K562 (cell line): ENCODE data around the gene TTC6. TPM values are rescaled to one million over a fixed set of nuclear protein-coding genes. Genes with fewer than 3 reads are reported as not detected.

Source experiments
- ATAC-seq: fragments of 200-7000 bp; cut with Tn5 transposase; 3 replicates; pipeline ENCODE4 v1.9.1; 2020; ENCODE audit warnings: moderate library complexity
- BruUV-seq: library from RNA; stranded (reverse); fragments of 400-500 nt; replicated peaks from 2 replicates; lab custom pipeline; 2021; lab: Mats Ljungman, UMichigan
- CTCF ChIA-PET: fragments of 300-600 bp; formaldehyde crosslinking; extraction: SDS; loops from one replicate; lab custom pipeline; 2021; ENCODE audit warnings: low intra/inter-chr PET ratio; lab: Yijun Ruan, JAX
- POLR2A ChIA-PET: fragments of 300-600, 350-650 bp; sonication (Branson Sonifier 250); formaldehyde crosslinking; extraction: SDS; loops from one replicate; lab custom pipeline; 2021; ENCODE audit warnings: antibody characterized with exemption, inconsistent platforms; lab: Yijun Ruan, JAX
- DNase-seq, 4 experiments: peaks; one replicate each; pipeline versions ENCODE4 v3.0.0 to v3.0.0-alpha.2; 2011 to 2018; ENCODE audit warnings: low spot score in 3 of 4, mixed read lengths in 3 of 4; ENCODE audit errors: extremely low read depth in 1 of 4
- FAIRE-seq: peaks from 2 replicates; lab custom pipeline; 2011; peaks lifted over from hg19 to GRCh38; lab: Jason Lieb, UNC
- H2AFZ ChIP-seq: 2 replicates; pipeline ENCODE4 v1.6.0; 2011; ENCODE audit warnings: low read depth, low read length, control low read depth, inconsistent platforms
- H3K27ac ChIP-seq: fragments of 200-600 bp; 3 replicates; pipeline ENCODE4 v1.8.0; 2011; ENCODE audit warnings: low read depth, mild to moderate bottlenecking, control low read depth, inconsistent platforms, low read length, moderate library complexity, mixed read lengths; ENCODE audit errors: extremely low read depth
- H3K27me3 ChIP-seq, 2 experiments: fragments of 300-600 bp in 1 of 2; 2 replicates in 1 of 2; 3 replicates in 1 of 2; pipeline versions ENCODE4 v1.6.0 to v1.8.0; 2011; ENCODE audit warnings: inconsistent platforms in 2 of 2, low read length in 2 of 2, mild to moderate bottlenecking in 1 of 2, mixed read lengths in 1 of 2, moderate library complexity in 1 of 2; ENCODE audit not compliant: control insufficient read depth in 2 of 2, insufficient read depth in 2 of 2
- H3K36me3 ChIP-seq: fragments of 300-600 bp; 3 replicates; pipeline ENCODE4 v1.8.0; 2011; ENCODE audit warnings: mild to moderate bottlenecking, low read length, inconsistent platforms; ENCODE audit not compliant: control insufficient read depth, insufficient read depth
- H3K4me1 ChIP-seq, 2 experiments: fragments of 200-600 bp in 1 of 2; replicated peaks in 1 of 2; 2 replicates in 1 of 2; 3 replicates in 1 of 2; pipeline versions ENCODE4 v1.5.1 to v1.8.0; 2011; ENCODE audit warnings: inconsistent platforms in 2 of 2, low read length in 2 of 2, mild to moderate bottlenecking in 1 of 2, mixed read lengths in 1 of 2, moderate library complexity in 1 of 2; ENCODE audit not compliant: control insufficient read depth in 2 of 2, insufficient read depth in 2 of 2
- H3K4me2 ChIP-seq: 2 replicates; pipeline ENCODE4 v1.6.1; 2011; ENCODE audit warnings: low read length, control low read depth, inconsistent platforms, mixed read lengths; ENCODE audit not compliant: insufficient read depth
- H3K4me3 ChIP-seq: fragments of 200-600 bp; sonication (generic), shearing (Covaris generic); 2 replicates; pipeline ENCODE4 v1.5.1; 2016; ENCODE audit warnings: control low read depth, inconsistent platforms
- H3K79me2 ChIP-seq: fragments of 200-600 bp; 3 replicates; pipeline ENCODE4 v1.8.0; 2011; ENCODE audit warnings: low read length, inconsistent platforms; ENCODE audit not compliant: control insufficient read depth, insufficient read depth
- H3K9ac ChIP-seq, 2 experiments: 2 replicates each; pipeline versions ENCODE4 v1.6.0 to v1.6.1; 2011; ENCODE audit warnings: low read depth in 2 of 2, low read length in 2 of 2, control low read depth in 1 of 2, inconsistent platforms in 1 of 2, mild to moderate bottlenecking in 1 of 2, mixed read lengths in 1 of 2; ENCODE audit not compliant: insufficient read depth in 1 of 2
- H3K9me1 ChIP-seq: one replicate; pipeline ENCODE4 v1.6.0; 2011; ENCODE audit warnings: inconsistent platforms, mild to moderate bottlenecking, low read length, moderate library complexity; ENCODE audit not compliant: control insufficient read depth, insufficient read depth
- H3K9me3 ChIP-seq: replicated peaks from 2 replicates; pipeline ENCODE4 v1.5.1; 2011; ENCODE audit warnings: low read depth, low read length, inconsistent platforms; ENCODE audit not compliant: control insufficient read depth, insufficient read depth
- H4K20me1 ChIP-seq: replicated peaks from 2 replicates; pipeline ENCODE4 v1.6.1; 2011; ENCODE audit warnings: low read length, inconsistent platforms, mixed read lengths; ENCODE audit not compliant: control insufficient read depth, insufficient read depth
- NR2C1 ChIP-seq, 2 experiments: fragments of 450-650 bp; IDR thresholded peaks; 2 replicates each; pipeline ENCODE4 v1.6.1; 2017; ENCODE audit warnings: mild to moderate bottlenecking in 2 of 2, antibody characterized with exemption in 1 of 2, inconsistent platforms in 1 of 2, missing compliant biosample characterization in 1 of 2, missing genetic modification characterization in 1 of 2
- PHB2 ChIP-seq: fragments of 450-650 bp; IDR thresholded peaks from 2 replicates; pipeline ENCODE4 v1.6.1; 2017; ENCODE audit warnings: low read depth
- SPI1 ChIP-seq: IDR thresholded peaks from 2 replicates; pipeline ENCODE4 v1.6.1; 2011; ENCODE audit warnings: low read depth, low read length, control low read depth, borderline replicate concordance
- WGBS: fragments of 100-300 bp; shearing (Covaris generic); methylation state at CpG from one replicate; pipeline ENCODE4 v1.1.6; 2016; ENCODE audit warnings: low coverage, mixed read lengths; ENCODE audit not compliant: insufficient coverage; ENCODE audit errors: missing lambda C conversion rate; 5-methylcytosine and 5-hydroxymethylcytosine counted together
- in situ Hi-C: fragments of 300-500 bp; cut with MboI; formaldehyde crosslinking; loops from 4 replicates; pipeline ENCODE4 v1.15.0; 2018; ENCODE audit warnings: inconsistent platforms, mixed read lengths
- intact Hi-C: fragments of 100-400 bp; cut with micrococcal nuclease; formaldehyde crosslinking; loops from 2 replicates; pipeline ENCODE4 v1.14.2; 2022
- polyA plus RNA-seq, 8 experiments: library from polyadenylated mRNA; depleted of rRNA in 4 of 8; stranded (reverse) in 5 of 8; unstranded in 3 of 8; fragments of >200 nt; fragmentation: Nextera tagmentation in 2 of 8; fragmentation: Illumina TruSeq in 1 of 8; extraction: Ambion mirVana in 2 of 8; extraction: Trizol in 1 of 8; gene quantifications; 2 replicates each; pipeline versions ENCODE4 v1.2.1 to v1.2.3, GENCODE V29; 2011 to 2014; ENCODE audit warnings: inconsistent platforms in 1 of 8, missing spikeins in 1 of 8
- total RNA-seq, 7 experiments: library from RNA; depleted of rRNA in 6 of 7; stranded (reverse); fragments of >200 nt in 6 of 7; fragmentation: Illumina TruSeq in 2 of 7; extraction: Trizol in 2 of 7; gene quantifications; 2 replicates each; pipeline versions ENCODE4 v1.2.1 to v1.2.3, GENCODE V29; 2011 to 2021; ENCODE audit warnings: low replicate concordance in 1 of 7
- TF ChIP-seq, protein P1 (sequence below): fragments of 450-650 bp; IDR thresholded peaks from 2 replicates; pipeline ENCODE4 v1.6.1; 2017; ENCODE audit warnings: antibody characterized with exemption

TTC6 gene
- total and polyA plus RNA-seq, 9 of the 15 experiments (the other 6 are each of a cell fraction or from before 2014, with no cell fraction given): 0.04 to 0.23 (median 0.08) TPM; not detected in 5

DNA sequence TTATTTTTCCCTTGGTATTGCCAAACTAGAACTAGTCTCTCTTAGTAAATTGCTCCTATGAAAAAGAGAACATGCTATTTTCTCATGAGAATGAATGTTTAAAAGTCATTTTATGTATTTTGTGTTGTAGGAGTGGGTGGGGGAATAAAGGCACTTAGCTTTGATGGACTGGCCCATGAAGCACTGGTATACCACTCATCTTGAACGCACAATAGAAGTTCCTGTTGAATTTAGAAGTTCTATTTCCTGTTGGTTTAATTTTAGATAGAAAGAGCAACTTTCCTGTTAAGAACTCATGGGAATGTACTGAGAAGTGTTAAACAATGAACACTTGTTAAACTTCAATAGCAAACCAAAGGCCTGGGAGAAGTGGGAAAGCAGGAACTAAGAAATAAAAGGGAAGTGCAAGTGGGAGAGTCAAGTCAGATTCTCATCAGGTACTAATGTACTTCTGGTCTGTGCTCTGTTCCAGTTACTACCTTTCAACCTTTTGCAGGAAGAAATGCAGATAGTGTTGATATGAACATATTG lies 23.1 kb downstream of the TTC6 start:
- no peak for ATAC-seq
- CTCF ChIA-PET: no interaction called here

More for the DNA sequence above, 23.1 kb downstream of the TTC6 start:
- Histone ChIP-seq H3K36me3 (no peaks in the 10 kb centered on the region), H3K4me3 (no peak overlapping the region), H3K4me1 (peaks cover 0 to 6% of the 10 kb centered on the region in 2 experiments; a peak in 2 of 5 replicates), H2AFZ (no peak overlapping the region), H3K27ac (no peak overlapping the region), H3K79me2 (no peaks in the 10 kb centered on the region), H3K27me3 (peaks cover 0 to 10% of the 10 kb centered on the region in 2 experiments; a peak in 3 of 5 replicates), H3K4me2 (no peak overlapping the region), H3K9ac (no peak overlapping the region), H4K20me1 (no peaks in the 10 kb centered on the region), H3K9me1 (no peaks in the 10 kb centered on the region), H3K9me3 (no peaks in the 10 kb centered on the region)
- intact Hi-C loops (no loop called here), in situ Hi-C loops (no loop called here)
- TF ChIP-seq, protein P1, sequence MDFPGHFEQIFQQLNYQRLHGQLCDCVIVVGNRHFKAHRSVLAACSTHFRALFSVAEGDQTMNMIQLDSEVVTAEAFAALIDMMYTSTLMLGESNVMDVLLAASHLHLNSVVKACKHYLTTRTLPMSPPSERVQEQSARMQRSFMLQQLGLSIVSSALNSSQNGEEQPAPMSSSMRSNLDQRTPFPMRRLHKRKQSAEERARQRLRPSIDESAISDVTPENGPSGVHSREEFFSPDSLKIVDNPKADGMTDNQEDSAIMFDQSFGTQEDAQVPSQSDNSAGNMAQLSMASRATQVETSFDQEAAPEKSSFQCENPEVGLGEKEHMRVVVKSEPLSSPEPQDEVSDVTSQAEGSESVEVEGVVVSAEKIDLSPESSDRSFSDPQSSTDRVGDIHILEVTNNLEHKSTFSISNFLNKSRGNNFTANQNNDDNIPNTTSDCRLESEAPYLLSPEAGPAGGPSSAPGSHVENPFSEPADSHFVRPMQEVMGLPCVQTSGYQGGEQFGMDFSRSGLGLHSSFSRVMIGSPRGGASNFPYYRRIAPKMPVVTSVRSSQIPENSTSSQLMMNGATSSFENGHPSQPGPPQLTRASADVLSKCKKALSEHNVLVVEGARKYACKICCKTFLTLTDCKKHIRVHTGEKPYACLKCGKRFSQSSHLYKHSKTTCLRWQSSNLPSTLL: no peak
- TF ChIP-seq NR2C1 (IDR thresholded peaks at IDR 0.05): no peak
- TF ChIP-seq NR2C1 (tag; IDR thresholded peaks at IDR 0.05): no peak
- TF ChIP-seq PHB2: no peak
- 0 out of 2 replicates have a peak, but pooled peaks have one; percentile 16 for TF ChIP-seq SPI1
- no TSS peak for BruUV-seq
- WGBS: 0% methylated on average over 1 of the region's 1 CpG
- DNase-seq (no peak), FAIRE-seq (no peak)
- POLR2A ChIA-PET: no interaction called here
